Measurements from ENCODE around the gene DNAJC16.
"Not testable (repeated sequence)": the region's sequence is repeated elsewhere in the genome, so short reads cannot be mapped to it uniquely, and the experiment has no call there.

Gene DNAJC16

GRCh38 chr1:15526490-15527339 lies at the start of gene DNAJC16:
Gene DNAJC16, plus strand, starts transcription at chr1:15526848. Its CDS starts 2,258 bp downstream, at chr1:15529106.
- DNase-seq (ENCODE audit: low read depth in 2 of 2) = peak; percentile 97 to 98

DNA sequence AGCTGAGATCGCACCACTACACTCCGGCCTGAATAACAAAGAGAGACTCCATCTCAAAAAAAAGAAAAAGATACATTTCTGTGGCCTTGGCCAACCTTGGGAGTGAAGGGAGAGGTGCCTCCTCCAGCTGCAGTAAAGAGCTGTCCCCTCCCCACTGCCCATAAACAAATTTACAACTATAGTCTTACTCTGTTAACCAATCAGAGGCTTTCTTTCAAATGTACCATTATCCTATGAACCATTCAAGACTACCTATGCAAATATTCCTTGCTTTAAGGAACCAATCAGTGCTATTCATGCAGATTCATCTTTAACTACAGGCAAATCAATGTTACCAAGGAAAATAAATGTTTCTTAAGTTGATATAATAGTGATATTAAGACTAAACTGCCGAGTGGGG lies 49.7 kb upstream of the DNAJC16 start:
- DNase-seq (ENCODE audit: low read depth in 2 of 2) = no peak

DNA sequence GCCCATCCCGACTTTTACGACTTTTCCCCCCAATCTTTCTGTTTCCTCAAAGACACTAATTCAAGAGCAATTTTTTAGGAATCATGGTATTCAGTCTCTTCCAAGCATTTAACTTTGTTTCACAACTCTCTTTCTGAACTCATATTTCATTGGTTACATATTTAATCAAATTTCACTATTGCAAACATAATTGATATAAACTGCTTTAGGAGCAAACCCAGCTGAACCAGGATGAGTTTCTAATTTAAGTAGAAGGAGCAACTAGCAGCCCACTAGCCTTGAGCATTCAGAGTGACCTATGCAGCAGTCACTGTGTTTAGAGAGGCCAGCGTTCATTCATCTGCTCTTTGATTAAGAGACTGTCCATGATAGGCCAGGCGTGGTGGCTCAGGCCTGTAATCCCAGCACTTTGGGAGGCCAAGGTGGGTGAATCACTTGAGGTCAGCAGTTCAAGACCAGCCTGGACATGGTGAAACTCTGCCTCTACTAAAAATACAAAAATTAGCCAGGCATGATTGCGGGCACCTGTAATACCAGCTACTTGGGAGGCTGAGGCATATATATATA lies 48.9 kb upstream of the DNAJC16 start:
- DNase-seq (ENCODE audit: low read depth in 2 of 2) = no peak

- no peak for DNase-seq (ENCODE audit: low read depth in 2 of 2)
Measured at GRCh38 chr1:15479654-15480347, 46.8 kb upstream of the DNAJC16 start.

- not testable (repeated sequence) for DNase-seq (ENCODE audit: low read depth in 2 of 2)
Measured at GRCh38 chr1:15482455-15482854, 44.2 kb upstream of the DNAJC16 start.

GRCh38 chr1:15482983-15483543 lies 43.6 kb upstream of the DNAJC16 start:
- not testable (repeated sequence) for DNase-seq (ENCODE audit: low read depth in 2 of 2)

DNA sequence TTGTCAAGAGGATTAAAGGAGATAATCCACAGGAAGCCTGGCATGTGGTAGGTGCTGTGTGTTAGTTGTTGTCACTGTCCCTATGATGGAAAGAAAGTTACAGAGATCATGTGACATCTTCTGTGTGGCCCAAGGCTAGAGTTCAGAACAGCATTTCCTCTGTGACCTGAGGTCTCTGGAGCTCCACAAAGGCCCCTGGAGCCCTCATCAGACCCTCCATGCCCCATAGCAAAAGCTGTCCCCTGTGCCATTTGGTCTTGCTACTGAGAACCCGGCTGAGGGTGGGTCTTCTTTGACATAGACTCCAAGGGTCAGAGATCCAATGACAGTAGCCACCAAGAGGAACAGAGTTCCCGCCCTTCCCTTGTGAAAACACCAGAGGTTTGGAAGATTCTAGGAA lies 42.7 kb upstream of the DNAJC16 start:
- no peak for DNase-seq (ENCODE audit: low read depth in 2 of 2)

DNA sequence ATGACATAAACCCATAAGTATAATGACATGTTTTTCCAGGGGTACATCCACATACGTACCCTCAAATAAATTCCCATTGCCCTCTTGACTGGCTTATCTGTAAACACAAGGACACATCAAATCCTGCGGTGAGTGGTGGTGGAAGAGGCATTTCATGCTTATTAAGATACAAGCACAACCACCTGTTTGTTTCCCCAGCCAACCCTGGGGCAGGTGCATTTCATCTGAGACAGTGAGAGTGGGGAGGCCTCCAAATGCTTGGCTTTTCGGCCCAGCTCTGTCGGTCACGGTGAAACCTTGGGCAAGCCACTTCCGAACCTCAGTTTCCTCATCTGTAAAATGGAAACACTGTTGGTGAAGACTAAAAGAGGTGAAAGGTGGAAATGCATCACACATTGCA lies 42.2 kb upstream of the DNAJC16 start:
- DNase-seq (ENCODE audit: low read depth in 2 of 2) = not testable (repeated sequence)

GRCh38 chr1:15485636-15486035 lies 41.0 kb upstream of the DNAJC16 start:
- no peak for DNase-seq (ENCODE audit: low read depth in 2 of 2)

DNA sequence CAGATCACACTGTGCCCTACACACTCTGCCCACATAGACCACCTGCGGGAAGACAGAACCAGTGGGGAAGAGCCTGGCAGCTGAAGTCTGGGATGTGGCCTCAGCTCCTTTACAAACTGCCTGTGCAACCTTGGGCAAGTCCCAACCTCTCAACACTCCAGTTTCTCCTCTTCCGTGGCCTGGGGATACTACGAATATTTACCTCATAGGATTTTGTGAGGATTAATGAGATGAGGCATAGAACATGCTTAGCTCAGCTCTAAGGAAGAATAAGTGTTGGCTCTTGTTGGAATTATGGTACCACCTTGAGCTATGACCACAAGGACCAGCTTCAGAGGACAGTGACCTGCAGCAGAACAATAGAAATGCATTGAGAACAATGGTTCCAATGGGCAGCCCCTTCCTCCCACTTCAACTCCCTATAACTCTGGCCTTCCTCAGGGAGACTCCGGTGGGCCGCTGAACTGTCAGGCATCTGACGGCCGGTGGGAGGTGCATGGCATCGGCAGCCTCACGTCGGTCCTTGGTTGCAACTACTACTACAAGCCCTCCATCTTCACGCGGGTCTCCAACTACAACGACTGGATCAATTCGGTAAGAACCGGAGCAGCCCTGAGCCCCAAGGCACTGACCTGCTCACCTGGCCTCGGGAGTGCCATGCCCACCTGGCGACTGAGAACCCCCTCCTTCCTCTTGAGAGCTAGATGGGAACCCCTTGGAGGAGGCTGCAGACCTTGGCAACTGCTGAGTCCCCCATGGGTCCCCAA lies 39.6 kb upstream of the DNAJC16 start:
- DNase-seq (ENCODE audit: low read depth in 2 of 2) = not testable (repeated sequence)

DNA sequence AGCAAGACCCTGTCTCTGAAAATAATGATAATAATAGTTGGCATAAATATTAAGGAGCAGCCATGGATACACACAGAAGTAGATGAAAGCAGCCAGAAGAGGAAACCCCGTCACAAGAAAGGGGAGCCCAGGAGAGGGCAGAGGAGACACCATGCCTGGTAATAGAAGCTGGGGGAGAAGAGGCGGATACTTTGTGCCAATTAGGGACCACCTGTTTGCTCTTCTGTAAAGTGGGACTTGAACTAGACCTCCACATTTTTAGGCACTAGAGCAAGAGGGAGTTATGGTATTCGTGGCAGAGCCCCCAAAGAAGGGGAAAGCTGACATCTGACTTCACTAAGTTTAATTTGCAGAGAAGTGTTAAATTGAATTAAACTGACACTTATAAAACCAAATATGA lies 38.3 kb upstream of the DNAJC16 start:
- DNase-seq (ENCODE audit: low read depth in 2 of 2) = no peak

DNA sequence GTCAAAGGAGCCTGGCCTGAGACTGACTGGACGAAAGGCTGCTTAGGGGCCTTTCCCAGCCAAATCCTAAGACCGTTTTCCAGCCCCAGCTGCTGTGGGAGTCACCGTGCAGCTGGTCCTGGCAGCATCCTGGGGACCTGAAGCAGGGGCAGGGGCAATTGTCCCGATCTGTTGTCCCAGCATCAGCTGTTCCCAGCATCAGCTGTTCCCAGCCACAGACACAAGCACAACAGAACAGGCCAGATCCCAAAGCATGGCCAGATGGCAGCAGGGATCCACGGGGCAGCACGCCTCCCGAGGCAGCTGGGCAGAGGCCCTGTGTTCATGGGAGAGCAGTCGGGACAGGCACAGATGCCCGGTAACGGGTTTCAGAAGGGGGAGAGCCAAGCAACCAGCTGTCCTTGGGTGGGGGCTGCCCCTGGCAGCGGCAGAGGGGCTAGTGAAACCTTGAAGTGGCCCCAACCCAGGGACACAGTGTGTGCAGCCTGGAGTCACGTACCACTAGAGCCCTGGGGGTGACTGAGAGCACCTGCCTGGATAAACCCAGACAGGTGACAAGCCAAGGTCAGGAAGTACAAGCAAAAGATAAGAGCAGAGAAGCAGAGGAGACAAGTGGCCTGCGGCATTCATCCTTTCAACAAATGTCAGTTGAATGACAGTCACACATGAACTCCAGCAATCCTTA lies 37.5 kb upstream of the DNAJC16 start:
- DNase-seq (ENCODE audit: low read depth in 2 of 2) = no peak

GRCh38 chr1:15491010-15491409 lies 35.6 kb upstream of the DNAJC16 start:
- not testable (repeated sequence) for DNase-seq (ENCODE audit: low read depth in 2 of 2)

DNA sequence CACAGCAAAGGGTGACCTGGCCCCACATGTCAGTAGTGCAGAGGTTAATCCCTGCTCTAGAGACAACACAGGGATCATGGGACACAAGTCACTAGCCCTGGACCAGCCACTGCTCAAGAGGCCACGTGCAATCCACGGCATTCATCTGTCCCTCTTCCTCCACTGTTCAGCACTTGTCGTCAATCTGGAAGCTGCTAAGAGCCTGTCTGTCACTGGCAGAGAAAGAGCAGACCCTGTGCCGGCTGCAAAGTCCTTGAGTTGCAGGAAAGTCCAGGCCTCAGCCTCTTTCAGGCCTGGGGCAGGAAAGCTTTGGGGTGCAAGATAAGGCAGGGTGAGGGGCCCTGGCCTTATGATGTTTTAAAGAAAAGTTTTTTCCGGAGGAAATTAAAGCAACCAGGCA lies 34.1 kb upstream of the DNAJC16 start:
- no peak for DNase-seq (ENCODE audit: low read depth in 2 of 2)

DNA sequence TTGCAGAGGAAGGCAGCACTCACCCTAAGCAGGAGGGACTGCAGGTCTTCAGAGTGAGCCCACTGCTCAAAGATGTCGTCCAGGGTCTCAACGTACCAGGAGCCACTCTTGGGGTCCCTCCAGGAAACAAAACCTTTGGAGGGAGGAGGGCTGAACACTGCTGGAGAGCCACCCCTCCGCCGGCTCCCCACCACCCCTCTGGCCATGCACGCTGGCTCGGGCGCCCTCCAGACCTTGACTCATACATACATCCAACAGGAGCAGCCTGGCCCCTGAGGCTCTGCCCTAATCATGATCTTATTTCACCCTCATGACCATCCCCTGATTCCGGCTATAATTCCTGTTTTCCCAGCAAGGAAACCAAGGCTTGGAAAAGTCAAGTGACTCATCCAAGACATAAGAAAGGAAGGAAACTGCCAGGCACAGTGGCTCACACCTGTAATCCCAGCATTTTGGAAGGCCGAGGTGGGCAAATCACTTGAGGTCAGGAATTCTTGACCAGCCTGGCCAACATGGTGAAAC lies 32.7 kb upstream of the DNAJC16 start:
- no peak for DNase-seq (ENCODE audit: low read depth in 2 of 2)

DNA sequence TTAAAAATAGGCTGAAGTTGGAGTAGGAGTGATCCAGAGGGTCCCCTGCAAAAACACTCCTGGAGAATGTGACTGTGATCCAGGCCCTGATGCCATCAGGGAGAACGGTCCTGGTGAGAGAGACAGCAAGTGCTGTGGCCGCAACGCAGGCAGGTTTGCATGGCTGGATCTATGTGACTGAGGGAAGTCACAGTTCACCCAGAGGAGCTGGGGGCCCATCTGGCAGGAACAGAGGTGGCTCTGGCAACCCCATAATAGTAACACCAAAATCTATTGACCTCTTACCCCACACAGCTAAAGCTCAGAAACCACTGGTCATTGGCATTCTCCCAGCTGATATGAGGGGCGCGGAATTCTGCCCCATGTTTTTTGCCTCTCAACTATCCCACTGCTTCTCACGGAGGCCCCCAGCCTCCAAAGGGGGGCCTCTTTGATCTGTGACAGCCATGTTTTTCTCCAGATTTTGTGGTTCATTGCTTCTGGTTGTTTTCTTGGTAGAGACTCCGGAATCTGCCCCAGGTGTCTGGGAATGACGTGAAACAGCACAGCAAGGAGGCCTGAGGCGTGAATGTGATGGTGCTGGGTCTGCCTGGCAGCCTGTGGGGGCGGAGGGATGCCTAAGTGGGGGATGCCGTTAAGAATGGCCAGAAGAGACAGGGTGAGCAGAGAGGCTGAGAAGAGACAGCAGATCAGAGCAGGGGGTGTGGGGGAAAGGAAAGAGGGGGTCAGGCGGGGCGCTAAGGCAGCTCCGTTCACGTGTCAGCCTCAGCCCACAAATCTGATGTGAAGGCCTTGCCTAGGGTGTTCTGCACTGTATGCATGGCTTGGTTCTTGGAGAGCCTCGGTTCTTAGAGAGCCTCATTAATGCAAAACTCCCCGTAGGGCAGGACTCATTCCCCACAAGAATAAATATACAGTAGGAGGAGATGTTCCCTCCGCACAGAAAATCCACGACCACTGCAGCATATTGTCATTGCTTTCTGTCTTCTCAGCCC lies 26.2 kb upstream of the DNAJC16 start:
- DNase-seq (ENCODE audit: low read depth in 2 of 2) = no peak

GRCh38 chr1:15501208-15502032 lies 25.2 kb upstream of the DNAJC16 start:
- DNase-seq (ENCODE audit: low read depth in 2 of 2) = peak; percentile 8 to 36

- no peak for DNase-seq (ENCODE audit: low read depth in 2 of 2)
Measured at GRCh38 chr1:15504436-15504835, 22.2 kb upstream of the DNAJC16 start.

GRCh38 chr1:15506831-15507230 lies 19.8 kb upstream of the DNAJC16 start:
- DNase-seq (ENCODE audit: low read depth in 2 of 2) = no peak

All from stimulated activated CD8-positive, alpha-beta memory T cell treated with anti-CD3 and anti-CD28 coated beads, Interleukin-15, amount 100 ng/mL, for 48 hours (primary cell).